ENCODE measurements around the gene NPFFR1.
"Not testable (repeated sequence)": the region's sequence is repeated elsewhere in the genome, so short reads cannot be mapped to it uniquely, and the experiment has no call there.

Gene NPFFR1

DNA sequence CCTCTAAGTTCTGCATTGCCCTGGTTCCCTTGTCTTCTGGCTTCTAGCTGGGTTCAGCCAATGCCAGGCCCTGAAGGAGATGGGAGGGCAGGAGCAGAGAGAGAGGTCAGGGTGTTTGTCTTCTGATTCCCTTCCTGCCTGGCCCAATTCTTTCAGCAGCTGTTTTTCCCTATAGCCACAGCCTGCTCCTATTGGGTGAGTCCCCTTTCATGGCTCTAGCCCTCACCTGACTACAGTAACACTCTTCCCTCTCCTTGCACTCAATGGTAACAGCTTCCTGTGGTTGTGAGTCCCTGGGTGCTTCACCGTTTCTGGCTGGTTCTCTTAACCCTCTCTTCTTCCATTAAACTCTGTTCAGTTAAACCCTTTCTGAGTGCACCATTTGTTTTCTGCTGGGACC, 17.1 kb downstream of the NPFFR1 start:
- Mint-ChIP-seq H3K27ac (no peak overlapping the region), H3K4me3 (no peak overlapping the region), H3K27me3 (peaks cover 13% of the 10 kb centered on the region), H3K4me1 (no peaks in the 10 kb centered on the region), H3K36me3 (no peaks in the 10 kb centered on the region), H3K9me3 (peaks cover 2% of the 10 kb centered on the region)
- DNase-seq (ENCODE audit: low spot score in 2 of 2) (no peak), ATAC-seq (ENCODE audit: low read depth) (no peak)

DNA sequence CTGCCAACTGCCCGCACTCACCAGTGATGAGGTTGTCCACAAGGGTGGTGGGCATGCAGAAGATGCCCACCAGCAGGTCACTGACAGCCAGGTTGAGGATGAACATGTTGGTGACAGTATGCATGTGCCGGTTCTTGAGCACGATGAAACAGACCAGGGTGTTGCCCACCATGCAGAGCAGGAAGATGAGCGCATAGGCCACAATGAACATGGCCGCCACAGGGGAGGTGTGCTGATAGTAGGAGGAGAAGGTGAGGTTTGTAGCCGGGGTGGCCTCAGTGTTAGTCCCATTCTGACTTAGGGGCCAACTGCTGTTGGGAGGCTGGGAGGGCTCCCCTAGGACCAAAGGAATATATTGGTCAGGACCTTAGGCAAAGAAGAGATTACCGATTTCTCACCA, 17.7 kb downstream of the NPFFR1 start:
- H3K36me3 Mint-ChIP-seq, result peaks cover 2% of the 10 kb centered on the region
- no peak overlapping the region for H3K27ac Mint-ChIP-seq
- peaks cover 4% of the 10 kb centered on the region for H3K9me3 Mint-ChIP-seq
- H3K4me1 Mint-ChIP-seq, result no peaks in the 10 kb centered on the region
- peaks cover 15% of the 10 kb centered on the region for H3K27me3 Mint-ChIP-seq
- H3K4me3 Mint-ChIP-seq, result no peak overlapping the region
- ATAC-seq (ENCODE audit: low read depth) (no peak), DNase-seq (ENCODE audit: low spot score in 2 of 2) (no peak)

DNA sequence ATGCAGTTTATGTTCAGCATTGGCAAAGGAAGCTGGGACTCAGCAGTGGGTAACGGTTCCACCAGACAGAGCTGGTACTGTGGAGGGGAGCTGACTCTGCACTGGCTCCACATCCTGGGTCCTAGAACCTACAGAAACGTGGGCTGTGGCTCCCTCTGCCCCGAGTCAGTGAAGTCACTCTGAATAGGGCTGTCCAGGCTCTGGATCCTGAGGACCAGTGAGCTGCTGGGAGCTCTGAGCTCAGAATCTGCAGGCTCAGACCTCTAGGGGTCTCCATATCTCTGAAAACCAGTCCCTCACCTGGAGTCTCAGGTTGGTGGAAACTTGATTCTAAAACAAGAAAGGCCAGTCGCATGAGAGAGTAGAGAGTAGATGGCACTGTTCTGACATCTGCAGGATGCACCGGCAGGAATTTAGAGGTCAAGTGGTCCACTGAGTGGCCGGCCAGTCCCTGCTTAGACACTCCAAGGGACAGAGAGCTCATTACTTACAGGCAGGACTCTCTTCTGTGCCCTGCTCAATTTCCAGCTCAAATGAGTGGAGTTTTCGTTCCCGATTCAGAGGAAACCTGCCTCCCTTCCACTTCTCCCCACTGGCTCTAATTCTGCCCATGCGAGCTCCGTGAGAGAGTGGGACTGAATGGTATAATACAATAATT, 18.6 kb downstream of the NPFFR1 start:
- Mint-ChIP-seq H3K27ac (no peak overlapping the region), H3K4me1 (no peaks in the 10 kb centered on the region), H3K9me3 (peaks cover 4% of the 10 kb centered on the region), H3K27me3 (peaks cover 15% of the 10 kb centered on the region), H3K36me3 (peaks cover 2% of the 10 kb centered on the region), H3K4me3 (no peak overlapping the region)
- no peak for DNase-seq (ENCODE audit: low spot score in 2 of 2)
- peak; percentile 27 for ATAC-seq (ENCODE audit: low read depth)

DNA sequence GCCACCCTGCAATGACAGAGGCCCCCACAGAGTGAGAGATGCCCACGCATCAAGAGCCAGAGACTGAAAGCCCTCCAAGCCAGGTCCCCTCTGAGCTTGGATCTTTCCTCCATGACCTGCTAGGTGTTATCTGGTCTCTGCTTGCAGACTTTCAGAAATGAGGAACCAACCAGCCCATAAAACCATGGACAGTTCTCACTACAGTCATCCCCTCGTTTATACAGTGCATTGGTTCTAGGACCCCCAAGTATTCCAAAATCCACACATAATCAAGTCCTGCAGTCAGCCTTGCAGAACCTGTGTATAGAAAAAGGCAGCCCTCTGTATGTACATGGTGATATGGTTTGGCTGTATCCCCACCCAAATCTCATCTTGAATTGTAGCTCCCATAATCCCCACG, 23.1 kb downstream of the NPFFR1 start:
- Mint-ChIP-seq H3K4me1 (no peaks in the 10 kb centered on the region), H3K4me3 (no peak overlapping the region), H3K9me3 (peaks cover 4% of the 10 kb centered on the region), H3K27ac (no peak overlapping the region), H3K27me3 (peaks cover 15% of the 10 kb centered on the region), H3K36me3 (peaks cover 2% of the 10 kb centered on the region)
- DNase-seq (ENCODE audit: low spot score in 2 of 2), result no peak
- no peak for ATAC-seq (ENCODE audit: low read depth)

DNA sequence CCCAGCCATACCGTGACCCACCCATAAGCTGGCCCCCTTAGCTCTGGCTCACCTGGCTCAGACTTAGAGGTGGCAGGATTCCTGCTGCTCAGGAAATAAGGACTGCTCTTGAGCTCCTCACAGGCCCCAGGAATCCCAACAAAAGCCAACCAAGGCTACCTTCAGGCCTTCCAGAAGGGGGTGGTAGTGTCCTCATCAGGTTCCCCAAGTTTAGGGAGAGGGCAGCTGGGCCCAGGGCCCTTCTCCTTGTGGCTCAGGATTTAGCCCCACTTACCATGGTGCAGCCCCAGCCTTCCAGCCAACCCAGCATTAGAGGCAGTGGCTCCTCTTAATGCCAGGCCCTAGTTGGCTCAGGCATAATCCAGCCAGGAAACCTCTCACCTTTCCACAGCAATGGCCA, 23.5 kb downstream of the NPFFR1 start:
- no peak for DNase-seq (ENCODE audit: low spot score in 2 of 2)
- Mint-ChIP-seq H3K4me3 (no peak overlapping the region), H3K27me3 (peaks cover 19% of the 10 kb centered on the region), H3K36me3 (peaks cover 2% of the 10 kb centered on the region), H3K9me3 (peaks cover 4% of the 10 kb centered on the region), H3K27ac (no peak overlapping the region), H3K4me1 (no peaks in the 10 kb centered on the region)
- no peak for ATAC-seq (ENCODE audit: low read depth)

DNA sequence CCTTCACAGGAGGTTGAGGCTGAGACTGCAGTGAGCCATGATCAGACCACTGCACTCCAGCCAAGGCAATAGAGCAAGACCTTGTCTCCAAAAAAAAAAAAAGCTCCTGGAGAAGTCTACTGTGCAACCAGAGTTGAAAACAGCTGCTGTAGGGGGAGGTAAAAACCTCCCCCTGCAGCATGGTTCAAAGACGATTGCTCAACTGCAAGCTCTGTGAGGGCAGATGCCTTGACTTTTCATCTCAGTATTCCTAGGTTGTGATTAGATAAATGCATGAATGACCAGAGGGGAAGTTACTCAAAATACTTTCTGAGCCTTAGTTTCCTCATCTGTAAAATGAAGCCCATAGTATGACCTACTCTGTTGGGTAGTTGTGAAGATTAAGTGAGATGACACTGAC, 25.6 kb downstream of the NPFFR1 start:
- DNase-seq (ENCODE audit: low spot score in 2 of 2) (no peak), ATAC-seq (ENCODE audit: low read depth) (no peak)
- Mint-ChIP-seq H3K27ac (no peak overlapping the region), H3K36me3 (peaks cover 2% of the 10 kb centered on the region), H3K27me3 (peaks cover 21% of the 10 kb centered on the region), H3K9me3 (peaks cover 4% of the 10 kb centered on the region), H3K4me3 (no peak overlapping the region), H3K4me1 (no peaks in the 10 kb centered on the region)

DNA sequence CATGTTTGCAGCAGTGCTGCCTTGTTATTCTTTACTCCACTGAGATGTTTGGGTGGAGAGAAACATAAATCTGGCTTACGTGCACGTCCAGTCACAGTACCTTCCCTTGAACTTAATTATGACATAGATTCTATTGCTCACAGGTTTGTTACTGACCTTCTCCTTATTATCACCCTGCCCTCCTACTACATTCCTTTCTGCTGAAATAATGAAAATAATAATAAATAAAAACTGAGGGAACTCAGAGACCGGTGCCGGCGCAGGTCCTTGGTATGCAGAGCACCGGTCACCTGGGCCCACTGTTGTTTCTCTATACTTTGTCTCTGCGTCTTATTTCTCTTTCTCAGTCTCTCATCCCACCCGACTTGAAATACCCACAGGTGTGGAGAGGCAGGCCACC, 26.0 kb downstream of the NPFFR1 start:
- H3K4me3 Mint-ChIP-seq; H3K4me1 Mint-ChIP-seq; H3K9me3 Mint-ChIP-seq; H3K27ac Mint-ChIP-seq; DNase-seq (ENCODE audit: low spot score in 2 of 2); ATAC-seq (ENCODE audit: low read depth); H3K36me3 Mint-ChIP-seq: not testable (repeated sequence)
- peaks cover 23% of the 10 kb centered on the region for H3K27me3 Mint-ChIP-seq

DNA sequence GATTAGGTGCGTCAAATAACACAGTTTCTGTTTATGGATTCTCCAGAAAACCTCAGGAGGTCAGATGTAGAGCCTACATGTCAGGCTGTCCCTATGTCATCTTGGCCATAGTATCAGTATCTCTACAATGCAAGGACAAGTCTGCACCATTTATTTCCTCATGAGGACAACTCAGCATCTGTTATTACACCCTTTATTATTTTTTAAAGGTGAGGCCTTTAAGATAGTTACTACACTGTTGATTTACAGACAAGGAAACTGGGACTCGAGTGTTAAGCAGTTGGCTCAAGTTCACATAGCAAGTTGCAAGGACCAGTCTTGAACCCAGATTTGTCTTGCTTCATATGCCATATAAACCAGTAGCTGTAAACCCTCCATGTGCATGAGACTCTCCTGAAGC, 27.3 kb downstream of the NPFFR1 start:
- Mint-ChIP-seq H3K9me3 (peaks cover 2% of the 10 kb centered on the region), H3K36me3 (peaks cover 2% of the 10 kb centered on the region), H3K27me3 (peaks cover 23% of the 10 kb centered on the region), H3K4me3 (no peak overlapping the region), H3K4me1 (no peaks in the 10 kb centered on the region), H3K27ac (no peak overlapping the region)
- no peak for ATAC-seq (ENCODE audit: low read depth)
- no peak for DNase-seq (ENCODE audit: low spot score in 2 of 2)

DNA sequence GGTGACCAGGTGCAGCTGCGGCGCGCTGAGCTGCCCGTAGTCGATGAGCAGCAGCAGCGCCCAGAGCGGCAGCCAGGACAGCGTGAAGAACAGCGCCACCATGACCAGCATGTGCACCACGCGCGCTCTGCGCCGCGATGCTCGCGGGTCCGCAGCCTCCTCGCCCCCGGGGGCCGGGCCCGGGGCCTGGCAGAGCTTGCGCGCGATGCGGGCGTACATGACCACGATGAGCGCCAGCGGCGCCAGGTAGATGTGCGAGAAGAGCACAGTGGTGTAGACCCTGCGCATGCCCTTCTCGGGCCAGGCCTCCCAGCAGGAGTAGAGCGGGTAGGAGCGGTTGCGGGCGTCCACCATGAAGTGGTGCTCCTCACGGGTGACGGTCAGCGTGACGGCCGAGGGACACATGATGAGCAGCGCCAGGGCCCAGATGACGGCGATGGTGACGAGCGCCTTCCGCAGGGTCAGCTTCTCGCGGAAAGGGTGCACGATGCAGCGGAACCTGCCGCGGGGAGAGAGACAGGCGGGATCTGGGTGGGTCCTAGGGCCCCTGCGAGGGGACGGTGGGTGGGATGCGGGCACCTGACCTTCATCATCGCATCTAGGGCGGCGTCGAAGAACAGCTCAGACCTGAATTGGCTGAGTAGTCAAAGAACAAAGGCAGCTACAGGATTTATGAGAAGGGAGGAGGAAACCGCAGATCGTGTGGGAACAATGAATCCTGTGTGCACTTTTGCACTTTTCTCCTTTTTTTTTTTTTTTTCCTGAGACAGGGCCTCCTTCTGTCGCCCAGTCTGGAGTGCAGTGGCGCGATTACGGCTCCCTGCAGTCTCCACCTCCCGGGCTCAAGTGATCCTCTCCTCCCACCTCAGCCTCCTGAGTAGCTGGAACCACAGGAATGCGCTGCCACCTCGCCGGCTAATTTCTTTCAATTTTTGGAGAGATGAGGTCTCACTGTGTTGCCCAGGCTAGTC, 28.2 kb downstream of the NPFFR1 start:
- Mint-ChIP-seq H3K4me1 (no peaks in the 10 kb centered on the region), H3K36me3 (no peaks in the 10 kb centered on the region), H3K27me3 (peaks cover 21% of the 10 kb centered on the region), H3K27ac (no peak overlapping the region), H3K9me3 (no peaks in the 10 kb centered on the region), H3K4me3 (peak overlapping the region; percentile 53)
- DNase-seq (ENCODE audit: low spot score in 2 of 2), result no peak
- ATAC-seq (ENCODE audit: low read depth), result peak; percentile 29

DNA sequence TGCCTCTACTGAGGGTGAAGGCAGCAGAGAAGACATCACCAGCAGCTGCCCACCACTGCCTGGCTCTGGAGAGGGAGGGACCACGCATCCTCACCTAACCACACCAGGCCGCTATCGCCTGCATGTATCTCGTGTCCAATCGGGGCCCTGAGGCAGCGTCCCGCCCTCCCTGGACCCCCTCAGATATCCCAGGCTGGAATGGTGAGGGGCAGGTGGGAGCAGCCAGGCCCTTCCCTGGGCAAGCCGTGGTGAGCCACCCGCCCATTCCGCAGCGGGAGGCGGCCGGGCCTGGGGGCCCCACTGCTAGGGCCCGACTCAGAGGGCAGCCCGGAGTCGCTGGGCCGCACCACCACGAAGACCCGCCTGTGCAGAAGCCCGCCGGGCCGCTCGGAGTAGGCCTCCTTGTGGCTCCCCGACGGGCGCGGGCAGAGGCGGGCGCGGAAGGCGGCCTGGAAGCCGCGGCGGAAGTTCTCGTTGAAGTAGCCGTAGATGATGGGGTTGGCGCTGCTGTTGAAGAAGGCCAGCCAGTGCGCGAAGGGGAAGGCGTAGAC, 29.0 kb downstream of the NPFFR1 start:
- Mint-ChIP-seq H3K27ac (no peak overlapping the region), H3K9me3 (no peaks in the 10 kb centered on the region), H3K36me3 (no peaks in the 10 kb centered on the region), H3K27me3 (peaks cover 24% of the 10 kb centered on the region), H3K4me3 (peak overlapping the region; percentile 41), H3K4me1 (no peaks in the 10 kb centered on the region)
- DNase-seq (ENCODE audit: low spot score in 2 of 2) (no peak), ATAC-seq (ENCODE audit: low read depth) (peak; percentile 22)

DNA sequence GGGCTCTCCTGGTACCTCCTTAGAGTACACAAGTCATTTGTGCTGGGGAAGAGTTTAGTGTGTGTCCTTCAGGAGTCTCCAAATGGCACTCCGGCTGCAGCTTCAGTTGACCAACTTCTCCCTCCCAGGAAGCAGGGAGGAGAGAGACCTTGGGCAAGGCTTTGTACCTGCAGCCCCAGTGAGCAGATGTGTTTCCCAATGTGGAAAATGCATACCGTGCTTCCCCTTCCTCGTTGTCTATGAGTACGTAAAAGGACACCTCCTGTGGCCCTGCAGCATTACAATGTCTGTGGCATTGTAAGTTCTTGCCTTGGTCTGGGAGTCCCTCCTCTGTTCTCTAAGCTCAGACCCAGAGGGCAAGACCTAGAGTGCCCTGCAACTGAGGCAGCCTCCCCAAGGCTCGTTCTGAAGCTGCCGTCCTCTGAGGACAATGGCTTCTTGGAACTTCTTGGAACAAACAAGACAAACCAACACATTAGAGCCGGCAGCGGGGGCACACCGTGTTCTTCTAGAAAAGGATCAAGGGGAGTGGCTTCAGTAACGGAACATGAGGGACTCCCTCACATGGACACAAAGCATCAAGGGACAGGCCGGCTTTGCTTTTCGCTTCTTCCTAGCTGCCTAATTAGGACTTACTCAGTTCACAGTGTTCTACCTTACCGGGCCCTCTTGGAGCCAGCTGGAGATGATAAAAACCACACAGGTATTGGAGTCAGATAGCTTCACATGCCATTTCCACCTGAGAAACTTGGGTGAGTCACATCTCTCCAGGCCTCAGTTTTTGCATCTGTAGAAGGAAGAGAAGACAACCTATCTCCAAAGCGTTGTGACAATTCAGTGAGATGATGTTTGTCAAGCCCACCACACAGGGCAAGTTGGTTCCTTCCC, 29.7 kb downstream of the NPFFR1 start:
- H3K27me3 Mint-ChIP-seq, result peaks cover 21% of the 10 kb centered on the region
- H3K4me1 Mint-ChIP-seq, result no peaks in the 10 kb centered on the region

DNA sequence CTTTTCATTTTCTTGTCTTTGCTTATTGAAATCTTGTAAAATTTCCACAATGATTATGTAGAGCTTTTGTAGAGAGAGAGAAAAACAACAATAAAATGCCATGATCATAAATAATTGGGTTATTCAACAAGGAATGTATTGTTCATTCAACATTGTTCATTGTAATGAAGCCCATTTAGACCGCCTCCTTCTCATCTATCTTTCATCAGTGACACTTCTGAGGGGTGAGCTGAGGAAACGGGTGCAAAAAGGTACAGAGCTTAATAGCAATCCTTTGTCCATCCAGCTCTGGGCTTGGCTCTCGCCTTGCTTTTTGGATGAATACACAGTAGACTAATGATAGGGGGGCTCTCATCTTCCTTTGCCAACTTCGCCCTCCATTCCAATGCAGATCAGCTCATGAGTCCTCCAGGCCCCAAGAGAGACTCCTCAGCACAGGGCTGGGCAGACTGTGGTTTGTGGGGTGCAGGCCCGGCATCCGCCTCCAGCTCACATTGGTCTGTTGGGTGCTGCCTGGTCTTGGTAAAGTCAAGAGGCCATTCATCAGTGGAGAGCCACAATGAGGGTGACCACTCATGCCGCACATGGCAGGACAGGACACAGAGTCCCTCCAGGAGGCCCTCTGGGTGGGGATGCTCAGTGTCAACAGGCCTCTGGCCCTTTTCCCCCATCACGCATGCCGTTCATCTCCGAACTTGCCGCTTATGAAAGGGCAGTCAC, 32.7 kb downstream of the NPFFR1 start:
- H3K36me3 Mint-ChIP-seq, result no peaks in the 10 kb centered on the region
- H3K4me1 Mint-ChIP-seq, result no peaks in the 10 kb centered on the region
- peaks cover 25% of the 10 kb centered on the region for H3K27me3 Mint-ChIP-seq
- ATAC-seq (ENCODE audit: low read depth) (no peak), DNase-seq (ENCODE audit: low spot score in 2 of 2) (no peak)
- no peaks in the 10 kb centered on the region for H3K9me3 Mint-ChIP-seq
- H3K4me3 Mint-ChIP-seq, result no peak overlapping the region
- no peak overlapping the region for H3K27ac Mint-ChIP-seq

More for the DNA sequence above, 29.7 kb downstream of the NPFFR1 start:
- no peak for DNase-seq (ENCODE audit: low spot score in 2 of 2)
- H3K27ac Mint-ChIP-seq, result no peak overlapping the region
- H3K4me3 Mint-ChIP-seq, result no peak overlapping the region
- H3K36me3 Mint-ChIP-seq, result no peaks in the 10 kb centered on the region
- no peak for ATAC-seq (ENCODE audit: low read depth)
- no peaks in the 10 kb centered on the region for H3K9me3 Mint-ChIP-seq

DNA sequence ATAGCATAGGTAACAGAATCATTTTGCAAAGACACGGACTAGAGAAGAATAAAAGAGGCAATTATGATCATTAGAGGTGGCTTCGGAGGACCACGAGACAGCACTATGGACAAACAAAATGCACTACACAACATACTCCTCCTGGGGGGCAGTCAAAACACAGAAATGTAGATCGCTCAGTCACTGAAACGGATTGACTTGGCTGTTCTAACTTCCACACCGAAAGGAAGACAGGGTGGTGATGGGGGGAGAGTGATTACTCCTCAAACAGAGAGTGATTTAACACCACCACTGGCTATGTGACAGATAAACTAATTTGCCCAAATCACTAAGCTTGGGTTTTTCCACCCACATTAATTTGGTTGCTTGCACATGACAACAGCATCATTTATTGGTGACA, 36.4 kb downstream of the NPFFR1 start:
- Mint-ChIP-seq H3K27me3 (peaks cover 17% of the 10 kb centered on the region), H3K27ac (no peak overlapping the region), H3K4me3 (no peak overlapping the region), H3K9me3 (no peaks in the 10 kb centered on the region), H3K36me3 (no peaks in the 10 kb centered on the region), H3K4me1 (peaks cover 3% of the 10 kb centered on the region)
- DNase-seq (ENCODE audit: low spot score in 2 of 2) (no peak), ATAC-seq (ENCODE audit: low read depth) (no peak)
